Bronchial epithelial cell (primary cell): ENCODE data around the gene TXNL4A. TPM values are rescaled to one million over a fixed set of nuclear protein-coding genes. Genes with fewer than 3 reads are reported as not detected.

Experiments used
- DNase-seq: peaks from one replicate; pipeline ENCODE4 v3.0.0-alpha.2; 2010; ENCODE audit warnings: low read depth
- FAIRE-seq: peaks from 2 replicates; lab custom pipeline; 2011; peaks lifted over from hg19 to GRCh38; lab: Jason Lieb, UNC
- H3K27me3 ChIP-seq: 2 replicates; pipeline ENCODE4 v1.5.1; 2011; ENCODE audit warnings: low read length; ENCODE audit not compliant: control insufficient read depth, insufficient read depth
- H3K36me3 ChIP-seq: 2 replicates; pipeline ENCODE4 v1.5.1; 2011; ENCODE audit warnings: low read length; ENCODE audit not compliant: control insufficient read depth, insufficient read depth
- H3K4me3 ChIP-seq: 2 replicates; pipeline ENCODE4 v1.5.1; 2011; ENCODE audit warnings: mild to moderate bottlenecking, low read depth, low read length, control low read depth
- CTCF ChIP-seq: IDR thresholded peaks from 2 replicates; pipeline ENCODE4 v1.5.1; 2011; ENCODE audit warnings: mild to moderate bottlenecking, moderate library complexity, low read length, control low read depth, inconsistent platforms; ENCODE audit not compliant: insufficient read depth, severe bottlenecking
- total RNA-seq: library from RNA; depleted of rRNA; stranded (reverse); fragments of >200 nt; gene quantifications from 2 replicates; pipeline ENCODE4 v1.2.1, GENCODE V29; 2014

The TXNL4A gene
- total RNA-seq, 1 donor from 2014 or later: 44.0 TPM

- TF ChIP-seq CTCF: no peak
- no peaks in the 10 kb centered on the region for H3K27me3 ChIP-seq
- H3K36me3 ChIP-seq: peaks cover 8% of the 10 kb centered on the region
- FAIRE-seq: no peak
- H3K4me3 ChIP-seq: no peak overlapping the region
- no peak for DNase-seq
These were observed 66.1 kb downstream of the TXNL4A start for GRCh38 chr18:79921984-79922965.

Other genes with a start within 250 kb of the TXNL4A start
- not detected in 2 replicates for gene KCNG2, start 190.6 kb downstream of the TXNL4A start, total RNA-seq
- gene SLC66A2, start 36.9 kb downstream of the TXNL4A start, total RNA-seq: 60.6 and 69.4 TPM in 2 replicates
- gene HSBP1L1, start 23.9 kb downstream of the TXNL4A start, total RNA-seq: 28.2 and 28.4 TPM in 2 replicates
- gene RBFA, start 45.9 kb upstream of the TXNL4A start, total RNA-seq: 30.0 and 43.2 TPM in 2 replicates
- 19.3 and 21.6 TPM in 2 replicates for gene ADNP2, start 120.7 kb upstream of the TXNL4A start, total RNA-seq